ENCODE data around the gene PODXL.

DNA sequence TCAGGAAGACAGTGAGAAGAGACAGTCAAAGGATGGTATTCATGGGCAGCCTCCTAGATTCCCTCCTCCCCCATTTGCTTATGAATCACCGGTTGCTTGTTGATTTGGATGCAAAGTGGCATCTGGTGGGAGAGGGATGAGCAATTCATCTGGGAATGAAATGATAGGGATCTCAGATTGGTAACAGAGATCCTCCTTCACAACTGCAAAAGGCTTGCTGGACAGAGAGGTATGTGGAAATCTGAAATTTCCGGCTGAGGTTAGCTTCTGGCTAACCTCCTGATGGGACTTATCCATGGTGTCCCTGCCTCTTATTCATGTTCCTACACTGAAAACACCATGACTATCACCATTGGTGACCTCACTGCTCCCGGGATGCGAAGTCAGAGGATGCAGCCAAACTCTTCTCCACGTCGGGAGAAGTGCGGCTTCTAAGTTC lies 48.4 kb upstream of the PODXL start:
- no peak for TF ChIP-seq EZH2 (IDR thresholded peaks at IDR 0.05)
- no peak for TF ChIP-seq POLR2AphosphoS5 (IDR thresholded peaks at IDR 0.05; ENCODE audit: borderline replicate concordance, low read depth, low read length)
- no peak for TF ChIP-seq FOXP2 (optimal IDR thresholded peaks at IDR 0.05; ENCODE audit: control extremely low read depth, extremely low read length, insufficient read depth)
